Fibroblast of lung (primary cell): ENCODE measurements around the gene RTTN. TPM values are rescaled to one million over a fixed set of nuclear protein-coding genes. Genes with fewer than 3 reads are reported as not detected.

Experiments
- DNase-seq, 2 donors: peaks; one replicate each; pipeline versions ENCODE4 v3.0.0 to v3.0.0-alpha.2; 2010; ENCODE audit warnings: low read depth in 2 of 2
- H2AFZ ChIP-seq: 2 replicates; pipeline ENCODE4 v1.5.1; 2012; ENCODE audit warnings: low read length, control low read depth, inconsistent platforms
- H3K27ac ChIP-seq: 2 replicates; pipeline ENCODE4 v1.5.1; 2011; ENCODE audit warnings: low read length, control low read depth; ENCODE audit not compliant: insufficient read depth
- H3K27me3 ChIP-seq: 2 replicates; pipeline ENCODE4 v1.5.1; 2011; ENCODE audit warnings: mild to moderate bottlenecking, low read length; ENCODE audit not compliant: control insufficient read depth, insufficient read depth
- H3K36me3 ChIP-seq: 2 replicates; pipeline ENCODE4 v1.5.1; 2011; ENCODE audit warnings: low read length; ENCODE audit not compliant: control insufficient read depth, insufficient read depth
- H3K4me1 ChIP-seq: 2 replicates; pipeline ENCODE4 v1.5.1; 2011; ENCODE audit warnings: low read length; ENCODE audit not compliant: control insufficient read depth, insufficient read depth; ENCODE audit errors: extremely low read depth
- H3K4me2 ChIP-seq: 2 replicates; pipeline ENCODE4 v1.5.1; 2011; ENCODE audit warnings: low read length, control low read depth; ENCODE audit not compliant: insufficient read depth; ENCODE audit errors: extremely low read depth
- H3K4me3 ChIP-seq, 4 experiments: fragments of 200-600 bp in 1 of 4; sonication (generic) in 1 of 4; replicated peaks in 1 of 4; 2 replicates each; pipeline ENCODE4 v1.5.1; 2011 to 2016; ENCODE audit warnings: low read length in 4 of 4, low read depth in 3 of 4, mild to moderate bottlenecking in 3 of 4, control low read depth in 2 of 4, inconsistent platforms in 1 of 4, mixed read lengths in 1 of 4; ENCODE audit not compliant: insufficient read depth in 1 of 4; ENCODE audit errors: control extremely low read depth in 1 of 4
- H3K79me2 ChIP-seq: 2 replicates; pipeline ENCODE4 v1.5.1; 2012; ENCODE audit warnings: mild to moderate bottlenecking, low read length, inconsistent platforms; ENCODE audit not compliant: control insufficient read depth, insufficient read depth
- H3K9ac ChIP-seq: 2 replicates; pipeline ENCODE4 v1.5.1; 2011; ENCODE audit warnings: mild to moderate bottlenecking, low read length, control low read depth; ENCODE audit not compliant: insufficient read depth
- H3K9me3 ChIP-seq: 2 replicates; pipeline ENCODE4 v1.5.1; 2012; ENCODE audit warnings: low read depth, low read length; ENCODE audit not compliant: control insufficient read depth, insufficient read depth
- H4K20me1 ChIP-seq: 2 replicates; pipeline ENCODE4 v1.5.1; 2011; ENCODE audit warnings: low read length; ENCODE audit not compliant: control insufficient read depth, insufficient read depth; ENCODE audit errors: extremely low read depth
- EZH2 ChIP-seq: IDR thresholded peaks from 2 replicates; pipeline ENCODE4 v1.5.1; 2012; ENCODE audit warnings: low read length, control low read depth, mild to moderate bottlenecking; ENCODE audit errors: missing control alignments
- polyA plus RNA-seq, 2 donors: library from polyadenylated mRNA; depleted of rRNA in 1 of 2; stranded (reverse) in 1 of 2; unstranded in 1 of 2; fragments of >200 nt; gene quantifications; 2 replicates each; pipeline ENCODE4 v1.2.1, GENCODE V29; 2011 to 2012; ENCODE audit warnings: missing spikeins in 1 of 2
- total RNA-seq: library from RNA; depleted of rRNA; stranded (reverse); fragments of >200 nt; gene quantifications from 2 replicates; pipeline ENCODE4 v1.2.1, GENCODE V29; 2014
- TF ChIP-seq, protein P1 (sequence below), 2 donors: IDR thresholded peaks in 1 of 2; conservative IDR thresholded peaks in 1 of 2; 1 replicate in 1 of 2; 2 replicates in 1 of 2; pipeline ENCODE4 v1.5.1; 2011 to 2012; ENCODE audit warnings: low read length in 2 of 2, control low read depth in 1 of 2, inconsistent platforms in 1 of 2, low read depth in 1 of 2, mild to moderate bottlenecking in 1 of 2

Gene RTTN
- total and polyA plus RNA-seq, 2 donors (not counting 1 experiment from before 2014, with no cell fraction given): 5.4 to 19.0 TPM

DNA sequence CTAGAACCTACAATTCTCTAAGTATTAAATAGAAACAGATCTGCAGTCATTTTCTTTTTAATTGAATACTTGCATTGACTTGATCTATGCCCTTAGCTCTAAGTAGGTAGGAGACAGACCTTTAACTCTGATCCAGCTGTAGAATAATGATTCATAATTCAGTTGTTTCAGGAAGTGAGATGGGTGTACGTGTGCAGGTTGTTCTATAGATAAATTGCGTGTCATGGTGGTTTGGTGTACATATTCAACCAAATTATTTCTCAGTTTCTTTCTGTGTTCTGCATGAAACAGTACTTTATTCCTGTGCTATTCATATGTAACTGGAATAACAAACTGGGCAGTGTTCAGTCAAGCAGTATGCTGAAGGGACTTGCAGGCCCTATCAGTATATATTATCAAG, 223.5 kb downstream of the RTTN start:
- Histone ChIP-seq H3K9ac (no peak overlapping the region), H3K4me1 (no peaks in the 10 kb centered on the region), H3K4me2 (no peak overlapping the region), H2AFZ (no peak overlapping the region), H3K27ac (no peak overlapping the region), H3K9me3 (no peaks in the 10 kb centered on the region), H3K36me3 (no peaks in the 10 kb centered on the region), H4K20me1 (no peaks in the 10 kb centered on the region), H3K4me3 (no peak overlapping the region), H3K79me2 (no peaks in the 10 kb centered on the region), H3K27me3 (no peaks in the 10 kb centered on the region)
- no peak for DNase-seq
- no peak for TF ChIP-seq EZH2
- TF ChIP-seq, protein P1, sequence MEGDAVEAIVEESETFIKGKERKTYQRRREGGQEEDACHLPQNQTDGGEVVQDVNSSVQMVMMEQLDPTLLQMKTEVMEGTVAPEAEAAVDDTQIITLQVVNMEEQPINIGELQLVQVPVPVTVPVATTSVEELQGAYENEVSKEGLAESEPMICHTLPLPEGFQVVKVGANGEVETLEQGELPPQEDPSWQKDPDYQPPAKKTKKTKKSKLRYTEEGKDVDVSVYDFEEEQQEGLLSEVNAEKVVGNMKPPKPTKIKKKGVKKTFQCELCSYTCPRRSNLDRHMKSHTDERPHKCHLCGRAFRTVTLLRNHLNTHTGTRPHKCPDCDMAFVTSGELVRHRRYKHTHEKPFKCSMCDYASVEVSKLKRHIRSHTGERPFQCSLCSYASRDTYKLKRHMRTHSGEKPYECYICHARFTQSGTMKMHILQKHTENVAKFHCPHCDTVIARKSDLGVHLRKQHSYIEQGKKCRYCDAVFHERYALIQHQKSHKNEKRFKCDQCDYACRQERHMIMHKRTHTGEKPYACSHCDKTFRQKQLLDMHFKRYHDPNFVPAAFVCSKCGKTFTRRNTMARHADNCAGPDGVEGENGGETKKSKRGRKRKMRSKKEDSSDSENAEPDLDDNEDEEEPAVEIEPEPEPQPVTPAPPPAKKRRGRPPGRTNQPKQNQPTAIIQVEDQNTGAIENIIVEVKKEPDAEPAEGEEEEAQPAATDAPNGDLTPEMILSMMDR (conservative IDR thresholded peaks at IDR 0.05 in 1 of 2, IDR thresholded peaks at IDR 0.05 in 1 of 2; ENCODE audit: low read depth in 1 of 2, low read length in 2 of 2): no peak

DNA sequence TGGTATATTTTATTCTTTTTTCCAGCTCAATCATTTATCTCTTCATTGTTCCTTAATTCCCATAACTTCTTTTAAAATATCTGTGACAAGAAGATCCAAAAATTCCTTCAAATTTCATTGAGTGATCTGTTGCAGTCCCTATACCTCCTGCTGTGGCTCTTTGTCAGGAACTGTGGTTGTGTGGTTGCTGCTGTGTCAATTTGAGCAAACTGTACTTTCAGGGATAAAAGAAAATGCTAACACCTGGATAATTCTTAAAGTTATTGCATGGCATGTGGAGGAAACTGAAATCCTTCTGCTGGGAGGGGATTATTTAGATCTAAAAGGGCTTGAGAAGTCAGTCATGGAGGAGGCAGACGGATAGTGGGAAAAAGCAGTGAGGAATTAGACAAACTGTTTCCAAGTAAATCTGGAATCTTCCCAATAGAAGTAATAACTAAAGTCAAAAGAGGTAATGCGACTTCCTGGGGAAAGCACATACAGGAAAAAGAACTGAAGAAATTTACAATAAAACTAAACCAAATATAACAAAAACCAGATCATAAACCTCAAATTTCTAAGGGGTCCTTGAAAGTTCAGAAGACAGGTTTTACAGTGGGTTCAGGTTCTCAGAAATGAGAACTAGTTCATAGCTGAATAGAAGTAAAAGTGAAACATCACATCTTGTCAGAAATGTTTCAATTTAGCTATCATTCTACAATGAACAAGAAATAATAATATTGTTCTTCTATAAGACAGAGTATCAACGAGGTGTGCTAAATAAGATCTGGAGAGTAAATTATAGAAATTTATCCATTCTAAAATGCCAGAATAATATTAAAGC, 224.3 kb downstream of the RTTN start:
- no peak overlapping the region for H3K9ac ChIP-seq
- no peak overlapping the region for H3K4me2 ChIP-seq
- H4K20me1 ChIP-seq: no peaks in the 10 kb centered on the region
- no peaks in the 10 kb centered on the region for H3K9me3 ChIP-seq
- no peak overlapping the region for H3K4me3 ChIP-seq
- no peak overlapping the region for H2AFZ ChIP-seq
- no peaks in the 10 kb centered on the region for H3K4me1 ChIP-seq
- H3K27me3 ChIP-seq: no peaks in the 10 kb centered on the region
- H3K27ac ChIP-seq: no peak overlapping the region
- no peaks in the 10 kb centered on the region for H3K79me2 ChIP-seq
- DNase-seq: no peak
- TF ChIP-seq, protein P1 (conservative IDR thresholded peaks at IDR 0.05 in 1 of 2, IDR thresholded peaks at IDR 0.05 in 1 of 2; ENCODE audit: low read depth in 1 of 2, low read length in 2 of 2): no peak
- TF ChIP-seq EZH2: no peak
- no peaks in the 10 kb centered on the region for H3K36me3 ChIP-seq

- Histone ChIP-seq H3K27ac (no peak overlapping the region), H3K27me3 (no peaks in the 10 kb centered on the region), H3K79me2 (no peaks in the 10 kb centered on the region), H3K4me3 (no peak overlapping the region), H4K20me1 (no peaks in the 10 kb centered on the region), H3K36me3 (no peaks in the 10 kb centered on the region), H3K4me2 (no peak overlapping the region), H3K4me1 (no peaks in the 10 kb centered on the region), H3K9me3 (no peaks in the 10 kb centered on the region), H3K9ac (no peak overlapping the region), H2AFZ (no peak overlapping the region)
- TF ChIP-seq, protein P1 (conservative IDR thresholded peaks at IDR 0.05 in 1 of 2, IDR thresholded peaks at IDR 0.05 in 1 of 2; ENCODE audit: low read depth in 1 of 2, low read length in 2 of 2): no peak
- no peak for TF ChIP-seq EZH2
- DNase-seq: no peak
Measured at GRCh38 chr18:69980509-69980908, 225.0 kb downstream of the RTTN start.
